HL-60 (cell line): ENCODE data around the gene ACACB.

Source experiments
- DNase-seq, 2 experiments: peaks; one replicate each; pipeline ENCODE4 v3.0.0-alpha.2; 2010 to 2020; ENCODE audit warnings: low read depth in 1 of 2, low spot score in 1 of 2
- H3K27ac ChIP-seq: fragments of 250-450 bp; sonication (Bioruptor Pico); replicated peaks from 2 replicates; pipeline ENCODE4 v1.5.1; 2020; ENCODE audit warnings: mild to moderate bottlenecking, moderate library complexity
- H3K27me3 ChIP-seq: fragments of 250-450 bp; sonication (Bioruptor Pico); 2 replicates; pipeline ENCODE4 v1.5.1; 2021; ENCODE audit warnings: mild to moderate bottlenecking, moderate library complexity; ENCODE audit not compliant: insufficient read depth, poor library complexity, severe bottlenecking
- H3K4me3 ChIP-seq: replicated peaks from 2 replicates; pipeline ENCODE4 v1.5.1; 2011; ENCODE audit warnings: mild to moderate bottlenecking, control low read depth, low read length; ENCODE audit not compliant: insufficient read depth
- GABPA ChIP-seq: IDR thresholded peaks from 2 replicates; pipeline ENCODE4 v1.6.1; 2012; ENCODE audit warnings: low read depth
- POLR2AphosphoS5 ChIP-seq: IDR thresholded peaks from 2 replicates; pipeline ENCODE4 v1.6.1; 2012; ENCODE audit warnings: low read depth
- SPI1 ChIP-seq: IDR thresholded peaks from 2 replicates; pipeline ENCODE4 v1.6.1; 2012; ENCODE audit warnings: low read depth, mild to moderate bottlenecking, borderline replicate concordance
- TF ChIP-seq, protein P1 (sequence below): IDR thresholded peaks from one replicate; pipeline ENCODE4 v1.5.1; 2011; ENCODE audit warnings: low read length, control low read depth, inconsistent platforms; ENCODE audit not compliant: insufficient read depth
- TF ChIP-seq, protein P2 (sequence below): IDR thresholded peaks from 2 replicates; pipeline ENCODE4 v1.6.1; 2012; ENCODE audit warnings: low read depth; ENCODE audit not compliant: insufficient replicate concordance

ACACB gene

DNA sequence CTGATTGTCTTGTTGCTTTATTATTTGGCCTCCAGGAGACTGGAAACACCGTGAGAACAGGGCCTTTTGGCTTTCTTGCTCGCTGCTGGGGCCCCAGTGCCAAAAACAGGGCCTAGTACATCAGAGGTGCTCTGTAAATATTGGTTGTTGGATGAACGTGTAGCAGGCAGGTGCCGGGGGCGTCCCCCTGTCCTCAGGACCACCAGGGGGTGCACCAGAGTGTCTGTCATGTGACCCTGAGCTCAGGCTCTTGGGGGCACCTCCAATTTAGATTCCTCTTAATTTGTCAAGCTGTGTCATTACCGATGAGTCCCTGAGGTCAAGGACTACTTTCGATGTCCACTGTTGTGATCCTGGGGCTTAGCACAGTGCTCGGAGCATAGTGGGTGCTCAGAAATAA lies 87.1 kb downstream of the ACACB start:
- TF ChIP-seq, protein P1, sequence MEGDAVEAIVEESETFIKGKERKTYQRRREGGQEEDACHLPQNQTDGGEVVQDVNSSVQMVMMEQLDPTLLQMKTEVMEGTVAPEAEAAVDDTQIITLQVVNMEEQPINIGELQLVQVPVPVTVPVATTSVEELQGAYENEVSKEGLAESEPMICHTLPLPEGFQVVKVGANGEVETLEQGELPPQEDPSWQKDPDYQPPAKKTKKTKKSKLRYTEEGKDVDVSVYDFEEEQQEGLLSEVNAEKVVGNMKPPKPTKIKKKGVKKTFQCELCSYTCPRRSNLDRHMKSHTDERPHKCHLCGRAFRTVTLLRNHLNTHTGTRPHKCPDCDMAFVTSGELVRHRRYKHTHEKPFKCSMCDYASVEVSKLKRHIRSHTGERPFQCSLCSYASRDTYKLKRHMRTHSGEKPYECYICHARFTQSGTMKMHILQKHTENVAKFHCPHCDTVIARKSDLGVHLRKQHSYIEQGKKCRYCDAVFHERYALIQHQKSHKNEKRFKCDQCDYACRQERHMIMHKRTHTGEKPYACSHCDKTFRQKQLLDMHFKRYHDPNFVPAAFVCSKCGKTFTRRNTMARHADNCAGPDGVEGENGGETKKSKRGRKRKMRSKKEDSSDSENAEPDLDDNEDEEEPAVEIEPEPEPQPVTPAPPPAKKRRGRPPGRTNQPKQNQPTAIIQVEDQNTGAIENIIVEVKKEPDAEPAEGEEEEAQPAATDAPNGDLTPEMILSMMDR, result no peak
- TF ChIP-seq, protein P2, sequence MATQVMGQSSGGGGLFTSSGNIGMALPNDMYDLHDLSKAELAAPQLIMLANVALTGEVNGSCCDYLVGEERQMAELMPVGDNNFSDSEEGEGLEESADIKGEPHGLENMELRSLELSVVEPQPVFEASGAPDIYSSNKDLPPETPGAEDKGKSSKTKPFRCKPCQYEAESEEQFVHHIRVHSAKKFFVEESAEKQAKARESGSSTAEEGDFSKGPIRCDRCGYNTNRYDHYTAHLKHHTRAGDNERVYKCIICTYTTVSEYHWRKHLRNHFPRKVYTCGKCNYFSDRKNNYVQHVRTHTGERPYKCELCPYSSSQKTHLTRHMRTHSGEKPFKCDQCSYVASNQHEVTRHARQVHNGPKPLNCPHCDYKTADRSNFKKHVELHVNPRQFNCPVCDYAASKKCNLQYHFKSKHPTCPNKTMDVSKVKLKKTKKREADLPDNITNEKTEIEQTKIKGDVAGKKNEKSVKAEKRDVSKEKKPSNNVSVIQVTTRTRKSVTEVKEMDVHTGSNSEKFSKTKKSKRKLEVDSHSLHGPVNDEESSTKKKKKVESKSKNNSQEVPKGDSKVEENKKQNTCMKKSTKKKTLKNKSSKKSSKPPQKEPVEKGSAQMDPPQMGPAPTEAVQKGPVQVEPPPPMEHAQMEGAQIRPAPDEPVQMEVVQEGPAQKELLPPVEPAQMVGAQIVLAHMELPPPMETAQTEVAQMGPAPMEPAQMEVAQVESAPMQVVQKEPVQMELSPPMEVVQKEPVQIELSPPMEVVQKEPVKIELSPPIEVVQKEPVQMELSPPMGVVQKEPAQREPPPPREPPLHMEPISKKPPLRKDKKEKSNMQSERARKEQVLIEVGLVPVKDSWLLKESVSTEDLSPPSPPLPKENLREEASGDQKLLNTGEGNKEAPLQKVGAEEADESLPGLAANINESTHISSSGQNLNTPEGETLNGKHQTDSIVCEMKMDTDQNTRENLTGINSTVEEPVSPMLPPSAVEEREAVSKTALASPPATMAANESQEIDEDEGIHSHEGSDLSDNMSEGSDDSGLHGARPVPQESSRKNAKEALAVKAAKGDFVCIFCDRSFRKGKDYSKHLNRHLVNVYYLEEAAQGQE, result no peak
- TF ChIP-seq POLR2AphosphoS5, result no peak
- no peak for TF ChIP-seq SPI1
- TF ChIP-seq GABPA, result no peak
- DNase-seq, result no peak
- Histone ChIP-seq H3K27ac (no peak overlapping the region), H3K27me3 (no peaks in the 10 kb centered on the region), H3K4me3 (no peak overlapping the region)

DNA sequence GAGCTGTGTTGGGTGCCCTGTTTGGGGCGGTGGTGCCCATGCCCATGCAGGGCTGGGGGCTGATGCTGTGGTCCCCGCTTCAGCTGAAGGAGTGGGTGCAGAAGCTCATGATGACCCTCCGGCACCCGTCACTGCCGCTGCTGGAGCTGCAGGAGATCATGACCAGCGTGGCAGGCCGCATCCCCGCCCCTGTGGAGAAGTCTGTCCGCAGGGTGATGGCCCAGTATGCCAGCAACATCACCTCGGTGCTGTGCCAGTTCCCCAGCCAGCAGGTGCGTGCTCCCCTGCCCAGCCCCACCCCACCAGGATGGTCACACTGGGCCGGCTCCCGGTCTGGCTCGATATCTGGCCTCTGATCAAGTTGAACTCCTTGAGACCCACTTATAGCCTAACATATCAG lies 92.7 kb downstream of the ACACB start:
- TF ChIP-seq, protein P1, result no peak
- TF ChIP-seq, protein P2, result no peak
- TF ChIP-seq GABPA (no peak), POLR2AphosphoS5 (no peak), SPI1 (no peak)
- no peak for DNase-seq
- no peak overlapping the region for H3K4me3 ChIP-seq
- H3K27ac ChIP-seq, result no peak overlapping the region
- H3K27me3 ChIP-seq, result no peaks in the 10 kb centered on the region

DNA sequence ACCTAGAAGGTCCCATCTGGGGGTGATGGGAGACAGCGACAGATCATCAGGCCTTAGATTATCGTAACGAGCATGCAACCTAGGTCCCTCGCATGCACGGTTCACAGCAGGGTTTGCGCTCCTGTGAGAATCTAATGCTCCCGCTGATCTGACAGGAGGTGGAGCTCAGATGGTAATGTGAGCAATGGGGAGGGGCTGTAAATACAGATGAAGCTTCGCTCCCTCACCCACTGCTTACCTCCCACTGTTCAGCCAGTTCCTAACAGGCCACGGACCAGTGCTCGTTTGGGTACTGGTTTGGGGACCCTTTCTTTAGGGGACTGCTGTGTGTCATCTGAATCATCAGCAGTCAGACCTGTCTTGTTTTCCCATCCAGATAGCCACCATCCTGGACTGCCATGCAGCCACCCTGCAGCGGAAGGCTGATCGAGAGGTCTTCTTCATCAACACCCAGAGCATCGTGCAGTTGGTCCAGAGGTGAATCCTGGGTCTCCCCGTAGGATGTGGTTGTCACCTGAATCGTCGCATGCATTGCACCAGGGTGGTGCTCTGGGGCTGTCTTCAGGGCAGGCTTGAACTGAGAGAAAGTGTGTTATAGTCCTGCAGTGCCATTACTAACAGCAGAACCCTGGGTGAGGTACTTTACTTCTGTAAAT lies 96.2 kb downstream of the ACACB start:
- DNase-seq, result no peak
- TF ChIP-seq GABPA (no peak), POLR2AphosphoS5 (no peak), SPI1 (no peak)
- TF ChIP-seq, protein P2, result no peak
- TF ChIP-seq, protein P1, result no peak
- H3K4me3 ChIP-seq, result no peak overlapping the region
- H3K27ac ChIP-seq, result no peak overlapping the region
- no peaks in the 10 kb centered on the region for H3K27me3 ChIP-seq
